ENCODE data around the gene PRDX2.

PRDX2 gene

GRCh38 chr19:12774588-12775555 lies 26.7 kb downstream of the PRDX2 start, which contains the start of gene HOOK2:
Gene HOOK2, minus strand, starts transcription at chr19:12775552. Its CDS starts 103 bp downstream, at chr19:12775449.
- Histone ChIP-seq H3K36me3 (no peaks in the 10 kb centered on the region), H3K4me1 (peaks cover 10% of the 10 kb centered on the region), H3K27me3 (no peaks in the 10 kb centered on the region), H3K4me3 (ENCODE audit: low read depth, low read length) (peak within 1 kb of the TSS; percentile 74), H3K9me3 (no peaks in the 10 kb centered on the region)
- no peak for TF ChIP-seq CTCF (IDR thresholded peaks at IDR 0.05; ENCODE audit: low read depth, low read length)
- DNase-seq = no peak

GRCh38 chr19:12773571-12773970 lies 28.0 kb downstream of the PRDX2 start:
- no peak overlapping the region for H3K4me3 ChIP-seq (ENCODE audit: low read depth, low read length)
- TF ChIP-seq CTCF (IDR thresholded peaks at IDR 0.05; ENCODE audit: low read depth, low read length) = peak; percentile 50
- DNase-seq = no peak
- H3K9me3 ChIP-seq = no peaks in the 10 kb centered on the region
- no peaks in the 10 kb centered on the region for H3K27me3 ChIP-seq
- no peaks in the 10 kb centered on the region for H3K36me3 ChIP-seq
- H3K4me1 ChIP-seq = no peaks in the 10 kb centered on the region; the same call in 1 of the 2 replicates

- H3K4me1 ChIP-seq = no peaks in the 10 kb centered on the region; the same call in 1 of the 2 replicates
Observed at GRCh38 chr19:12772323-12772722, 29.3 kb downstream of the PRDX2 start.

GRCh38 chr19:12770922-12771321 lies 30.7 kb downstream of the PRDX2 start:
- Histone ChIP-seq H3K36me3 (no peaks in the 10 kb centered on the region), H3K4me1 (no peaks in the 10 kb centered on the region; the same call in 1 of the 2 replicates), H3K9me3 (no peaks in the 10 kb centered on the region), H3K4me3 (ENCODE audit: low read depth, low read length) (no peak overlapping the region), H3K27me3 (no peaks in the 10 kb centered on the region)
- no peak for DNase-seq
- no peak for TF ChIP-seq CTCF (IDR thresholded peaks at IDR 0.05; ENCODE audit: low read depth, low read length)

More at GRCh38 chr19:12772323-12772722, 29.3 kb downstream of the PRDX2 start:
- H3K4me3 ChIP-seq (ENCODE audit: low read depth, low read length) = no peak overlapping the region
- H3K9me3 ChIP-seq = no peaks in the 10 kb centered on the region
- no peak for DNase-seq
- TF ChIP-seq CTCF (IDR thresholded peaks at IDR 0.05; ENCODE audit: low read depth, low read length) = no peak
- H3K27me3 ChIP-seq = no peaks in the 10 kb centered on the region
- no peaks in the 10 kb centered on the region for H3K36me3 ChIP-seq

- no peak overlapping the region for H3K4me3 ChIP-seq (ENCODE audit: low read depth, low read length)
- H3K27me3 ChIP-seq = no peaks in the 10 kb centered on the region
- TF ChIP-seq CTCF (IDR thresholded peaks at IDR 0.05; ENCODE audit: low read depth, low read length) = no peak
- no peaks in the 10 kb centered on the region for H3K36me3 ChIP-seq
- H3K9me3 ChIP-seq = no peaks in the 10 kb centered on the region
- H3K4me1 ChIP-seq = no peaks in the 10 kb centered on the region; the same call in 1 of the 2 replicates
- peak; percentile 78 for DNase-seq
Observed at GRCh38 chr19:12769689-12770088, 31.9 kb downstream of the PRDX2 start.

- DNase-seq = no peak
- Histone ChIP-seq H3K4me1 (no peaks in the 10 kb centered on the region; the same call in 1 of the 2 replicates), H3K36me3 (no peaks in the 10 kb centered on the region; the same call in 1 of the 2 replicates), H3K9me3 (no peaks in the 10 kb centered on the region), H3K27me3 (no peaks in the 10 kb centered on the region), H3K4me3 (ENCODE audit: low read depth, low read length) (no peak overlapping the region)
- TF ChIP-seq CTCF (IDR thresholded peaks at IDR 0.05; ENCODE audit: low read depth, low read length) = no peak
Observed at GRCh38 chr19:12767666-12768065, 33.9 kb downstream of the PRDX2 start.
